ENCODE data around the gene WWTR1.

Gene WWTR1

DNA sequence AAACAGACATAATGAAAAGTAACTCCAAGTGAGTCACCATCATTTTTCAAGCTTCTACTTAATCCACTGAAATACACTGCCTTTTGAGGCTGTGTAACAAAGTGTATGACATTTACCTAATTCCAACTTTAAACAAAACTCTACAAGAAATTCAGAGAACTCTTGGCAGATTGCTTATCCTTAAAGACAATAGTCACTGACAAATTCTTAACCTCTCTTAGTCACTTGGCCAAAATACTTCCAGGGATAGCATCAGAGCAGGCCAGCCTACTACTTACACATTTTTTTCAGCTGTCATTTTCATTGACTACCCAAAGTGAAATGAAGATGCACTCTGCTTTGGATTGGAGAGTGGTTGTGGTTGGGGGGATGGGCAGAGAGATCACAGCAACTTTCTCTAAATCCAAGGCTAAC lies 3.6 kb downstream of the WWTR1 start:
- peak; percentile 89 for DNase-seq

DNA sequence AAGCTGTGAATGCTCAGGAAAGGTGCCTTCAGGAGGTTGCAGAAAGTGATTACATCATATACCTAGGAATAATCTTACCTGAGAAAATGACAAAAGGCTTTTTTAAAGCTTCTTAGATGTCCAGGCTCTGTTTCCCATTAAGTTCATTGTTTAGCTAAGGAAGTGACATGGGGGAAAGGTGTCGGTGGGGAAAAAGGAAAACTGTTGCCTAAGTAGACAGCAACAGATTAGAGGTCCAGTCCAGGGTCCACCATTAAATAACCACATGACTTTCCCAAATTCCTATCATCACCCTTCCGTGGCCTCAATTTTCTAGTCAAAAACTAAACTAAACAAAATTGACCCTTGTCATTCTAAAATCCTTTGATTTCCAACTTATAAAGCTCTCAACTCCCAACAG lies 4.3 kb downstream of the WWTR1 start:
- no peak for DNase-seq

DNA sequence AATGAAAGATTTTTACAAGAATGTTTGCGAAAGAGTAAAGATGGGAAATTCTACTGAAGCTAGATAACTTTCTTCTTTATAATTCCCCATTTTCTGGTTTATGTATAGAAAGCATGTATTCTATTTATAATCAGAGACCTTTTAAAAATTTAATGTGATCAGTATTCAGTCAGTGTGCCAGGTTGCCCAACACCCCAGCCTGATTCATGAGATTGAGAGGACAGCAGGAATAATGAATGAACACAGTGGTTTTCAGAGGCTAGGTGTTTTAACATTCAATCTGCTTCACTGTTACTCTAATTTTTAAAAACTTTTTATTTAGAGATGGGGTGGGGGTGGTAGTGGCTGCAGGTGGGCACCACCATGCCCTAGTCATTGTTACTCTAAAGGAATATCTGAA lies 4.7 kb downstream of the WWTR1 start:
- no peak for DNase-seq

DNA sequence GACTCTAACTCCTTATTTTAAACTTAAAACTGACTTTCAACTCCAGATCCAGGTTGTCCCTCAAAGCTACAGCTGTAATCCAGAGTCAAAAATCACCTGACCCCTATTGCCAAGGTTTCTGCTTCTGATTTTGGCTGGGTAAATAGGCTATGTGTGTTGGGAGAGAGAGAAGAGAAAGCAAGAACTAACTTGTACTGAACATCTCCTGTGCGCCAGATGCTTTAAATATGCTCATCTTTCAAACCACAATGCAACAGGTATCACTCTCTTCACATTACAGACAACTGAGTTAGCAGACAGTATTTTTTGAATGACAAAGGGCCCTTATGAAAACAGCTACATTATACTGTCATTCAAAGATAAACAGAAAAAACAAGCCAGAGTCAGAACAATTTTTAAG lies 7.0 kb downstream of the WWTR1 start:
- DNase-seq: no peak

DNA sequence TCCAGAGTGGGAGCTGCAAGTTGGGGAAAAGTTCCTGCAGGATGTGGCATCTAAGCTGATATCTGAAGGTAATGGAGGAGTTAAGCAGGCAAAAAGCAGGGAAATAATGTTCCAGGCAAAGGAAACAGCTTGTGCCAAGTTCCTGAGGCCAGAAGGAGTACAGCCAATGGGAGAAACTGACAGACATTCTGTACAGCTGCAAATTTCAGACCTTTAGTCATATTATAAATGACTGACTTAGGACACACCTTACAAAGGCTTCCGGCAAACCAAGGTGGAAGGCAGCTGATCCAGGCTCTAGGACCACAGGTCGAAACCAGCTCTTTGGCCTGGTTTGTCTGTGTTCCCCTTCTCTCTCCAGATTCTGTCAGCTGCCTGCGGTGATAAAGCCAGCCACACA lies 9.3 kb downstream of the WWTR1 start:
- DNase-seq: no peak

DNA sequence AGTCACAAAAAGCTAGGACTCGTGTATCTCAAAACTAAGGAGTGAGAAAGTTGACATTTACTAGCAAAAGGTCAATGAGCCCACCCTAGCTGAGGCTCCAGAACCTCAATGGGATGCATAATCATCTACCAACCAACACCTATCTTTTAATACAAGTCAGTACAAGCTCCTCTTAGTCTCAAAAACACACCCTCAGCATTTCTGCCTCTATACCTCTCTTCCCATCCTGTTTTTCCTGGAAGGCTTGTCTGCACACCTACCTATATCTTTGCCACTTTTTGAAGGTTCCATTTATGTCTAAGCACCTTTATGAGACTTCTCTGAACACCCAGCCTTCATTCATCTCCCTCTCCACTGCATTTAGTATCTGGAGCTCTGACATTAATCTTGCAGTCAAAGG lies 10.0 kb downstream of the WWTR1 start:
- DNase-seq: no peak

DNA sequence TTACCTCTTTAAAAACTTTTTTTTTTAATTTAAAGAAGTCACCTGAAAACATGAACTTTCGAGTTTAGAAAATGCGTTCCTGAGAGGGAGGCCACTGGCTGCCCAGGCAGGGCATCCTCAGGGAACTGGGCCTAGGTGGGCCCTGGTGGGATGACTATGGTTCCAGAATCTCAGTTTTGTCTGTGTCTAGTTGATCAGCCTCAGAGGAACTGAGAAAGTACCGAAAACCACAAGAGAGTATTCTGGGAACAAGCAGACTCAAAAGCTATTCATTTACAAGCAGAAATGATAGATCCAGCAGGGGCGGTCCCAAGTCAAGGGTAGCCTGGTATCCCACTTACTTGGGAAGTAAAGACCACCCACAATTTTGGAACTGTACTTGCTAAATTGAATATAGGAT lies 10.5 kb downstream of the WWTR1 start:
- no peak for DNase-seq

DNA sequence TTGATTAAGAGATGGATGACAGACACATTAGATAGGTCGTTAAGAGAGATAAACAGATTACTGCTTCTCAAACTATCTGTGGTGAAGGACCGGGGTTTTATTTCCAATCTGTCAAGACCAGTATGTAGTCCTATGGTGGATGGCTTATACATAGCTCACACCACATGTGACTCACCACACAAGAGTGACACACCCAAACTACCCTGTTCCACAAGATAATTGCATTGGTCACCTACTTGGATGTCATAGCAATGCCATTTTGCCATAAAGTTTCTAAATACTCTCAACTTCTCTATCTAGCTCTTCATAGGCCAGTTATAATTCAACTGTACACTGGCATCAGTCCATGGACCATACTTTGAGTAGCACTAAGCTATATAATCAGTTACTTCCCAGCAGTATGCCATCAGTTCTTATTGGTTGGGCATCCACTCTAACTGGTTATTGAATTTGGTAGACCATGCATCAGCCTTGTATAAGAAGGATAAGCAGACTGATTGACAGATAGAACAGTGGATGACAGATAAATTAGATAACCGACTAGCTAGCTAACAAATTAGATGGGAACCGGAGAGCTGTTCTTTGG lies 11.6 kb downstream of the WWTR1 start:
- DNase-seq: peak; percentile 70

DNA sequence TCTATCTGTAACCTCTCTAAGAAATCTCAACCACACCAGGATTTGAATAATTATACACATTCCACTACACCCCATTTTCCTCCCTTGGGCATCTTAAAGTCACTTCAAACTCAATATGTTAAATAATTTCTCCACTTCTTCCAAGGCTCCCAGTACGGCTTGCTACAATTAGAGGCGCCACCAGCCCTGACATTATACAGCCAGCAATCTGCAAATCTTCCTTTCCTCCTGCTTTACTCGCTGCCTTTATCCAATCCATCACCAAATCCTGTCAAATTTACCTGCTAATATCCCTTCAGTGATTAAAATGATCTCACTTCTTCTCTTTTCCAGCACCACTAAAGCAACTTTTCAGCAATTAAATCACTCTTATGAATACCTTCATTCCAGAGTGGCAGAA lies 13.9 kb downstream of the WWTR1 start:
- DNase-seq: no peak

DNA sequence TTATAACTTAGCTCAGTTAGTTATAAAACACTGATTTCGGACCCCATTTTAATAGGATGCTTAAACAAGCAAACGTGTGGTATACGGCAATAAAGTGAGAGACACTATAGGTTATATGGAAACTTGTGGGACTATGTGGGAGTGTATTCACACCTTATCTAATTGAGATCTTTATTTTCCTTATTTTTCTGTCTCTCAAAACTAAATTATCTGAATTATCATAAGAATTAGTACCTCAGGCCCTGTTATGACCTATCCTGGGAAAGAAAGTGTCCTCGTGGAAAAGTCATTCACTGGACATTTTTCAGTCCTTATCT lies 14.4 kb downstream of the WWTR1 start:
- no peak for DNase-seq

DNA sequence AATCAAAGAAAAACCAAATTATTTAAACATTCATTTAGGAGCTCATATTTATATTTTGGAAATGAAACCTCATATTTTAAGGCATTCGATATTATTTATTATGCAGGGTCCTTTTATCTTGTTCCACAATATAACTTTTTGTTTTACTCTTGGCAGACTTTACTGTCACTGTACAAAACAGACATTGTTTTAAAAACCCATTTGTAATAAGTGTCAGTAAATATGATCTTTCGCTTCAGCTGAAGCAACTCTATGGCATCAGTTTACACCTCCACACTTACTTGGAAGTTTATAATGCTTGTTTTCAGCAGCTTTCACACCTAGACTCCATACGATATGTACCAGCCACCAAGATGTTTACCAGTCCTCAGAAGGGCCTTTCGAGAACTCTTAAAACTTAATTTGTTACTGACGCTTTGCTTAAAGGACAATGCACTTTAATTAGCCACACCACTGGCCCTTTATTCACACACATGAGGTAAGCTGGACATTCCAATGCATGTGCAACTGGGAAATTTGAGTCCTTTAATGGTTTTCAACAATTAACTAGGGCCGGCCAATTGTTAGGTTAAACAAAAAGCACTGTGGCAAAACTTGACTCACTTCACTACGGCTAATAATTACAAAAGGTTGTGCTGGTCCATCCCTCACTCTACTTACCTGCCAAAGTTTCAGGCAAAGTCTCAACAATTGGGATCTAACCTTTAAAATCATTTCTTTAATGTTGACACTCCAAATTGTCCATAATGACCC lies 16.7 kb downstream of the WWTR1 start:
- DNase-seq: no peak

DNA sequence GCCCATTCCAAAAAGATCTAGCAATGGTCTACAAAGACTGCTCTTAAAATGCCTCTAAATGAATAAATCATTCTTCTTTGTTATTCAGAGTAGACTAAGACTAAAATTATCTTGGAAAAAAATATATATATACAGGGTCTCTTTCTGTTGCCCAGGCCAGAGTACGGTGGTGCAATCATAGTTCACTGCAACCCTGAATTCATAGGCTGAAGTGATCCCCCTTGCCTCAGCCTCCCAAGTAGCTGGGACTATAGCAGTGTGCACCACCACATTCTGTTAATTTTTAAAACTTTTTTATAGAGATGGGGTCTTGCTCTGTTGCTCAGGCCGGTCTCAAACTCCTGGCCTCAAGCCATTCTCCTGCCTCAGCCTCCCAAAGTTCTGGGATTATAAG lies 18.7 kb downstream of the WWTR1 start:
- DNase-seq: no peak

DNA sequence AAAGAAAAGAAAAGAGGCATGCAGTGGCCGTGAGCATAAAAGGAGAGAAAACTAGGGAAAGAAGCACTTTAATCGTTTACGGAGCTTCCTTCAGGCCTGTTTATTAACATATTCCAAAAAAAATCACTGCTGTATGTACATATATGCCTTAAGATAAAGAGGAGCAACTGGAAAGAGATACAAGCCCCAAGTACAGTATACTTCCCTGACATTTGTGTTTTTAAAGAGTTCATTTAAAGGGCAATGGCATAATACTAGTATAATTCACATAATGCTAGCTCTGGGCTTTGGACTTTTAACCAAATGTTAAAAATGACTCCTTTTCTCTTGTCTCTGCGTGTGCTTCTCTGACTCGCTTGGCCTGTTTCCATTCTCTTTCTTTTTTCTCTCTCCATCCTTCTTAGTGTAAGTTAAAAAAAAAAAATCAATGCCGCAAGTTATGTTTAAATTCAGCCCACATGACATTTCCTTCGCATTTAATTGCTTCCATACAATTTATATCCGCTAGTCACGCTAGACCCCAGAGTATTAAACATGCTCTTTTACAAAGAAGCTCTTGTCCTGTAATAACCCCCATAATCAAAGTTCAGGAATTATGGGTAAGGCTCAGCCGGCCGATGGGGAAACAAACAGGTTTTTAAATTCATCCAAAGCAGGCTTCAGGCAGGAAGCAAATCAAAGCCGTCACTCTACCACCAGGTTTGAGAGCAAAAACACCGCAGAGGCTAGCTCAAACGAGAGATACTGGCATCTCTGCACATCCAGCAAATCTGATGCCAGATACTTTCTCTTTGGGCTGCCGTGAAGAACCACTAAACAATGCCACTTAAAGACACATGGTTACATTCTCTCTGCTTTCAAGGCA lies 19.4 kb downstream of the WWTR1 start:
- peak; percentile 94 for DNase-seq

DNA sequence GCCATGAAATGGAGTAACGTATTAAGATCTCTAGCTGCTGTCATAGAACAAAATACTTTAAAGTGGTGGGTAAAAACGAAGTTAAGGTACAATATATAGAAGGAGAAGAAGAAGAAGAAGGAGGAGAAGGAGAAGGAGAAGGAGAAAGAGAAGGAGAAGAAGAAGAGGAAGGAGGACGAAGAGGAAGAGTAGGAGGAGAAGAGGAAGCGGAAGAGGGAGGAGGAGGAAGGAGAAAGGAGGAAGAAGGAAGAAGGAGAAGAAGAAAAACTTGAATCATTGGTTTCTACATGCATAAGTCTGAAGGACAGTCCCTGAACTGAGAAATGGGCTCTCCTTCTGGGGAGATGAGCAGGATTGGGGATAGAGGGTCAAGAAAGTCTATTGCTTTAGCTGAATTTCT lies 22.4 kb downstream of the WWTR1 start:
- no peak for DNase-seq

DNA sequence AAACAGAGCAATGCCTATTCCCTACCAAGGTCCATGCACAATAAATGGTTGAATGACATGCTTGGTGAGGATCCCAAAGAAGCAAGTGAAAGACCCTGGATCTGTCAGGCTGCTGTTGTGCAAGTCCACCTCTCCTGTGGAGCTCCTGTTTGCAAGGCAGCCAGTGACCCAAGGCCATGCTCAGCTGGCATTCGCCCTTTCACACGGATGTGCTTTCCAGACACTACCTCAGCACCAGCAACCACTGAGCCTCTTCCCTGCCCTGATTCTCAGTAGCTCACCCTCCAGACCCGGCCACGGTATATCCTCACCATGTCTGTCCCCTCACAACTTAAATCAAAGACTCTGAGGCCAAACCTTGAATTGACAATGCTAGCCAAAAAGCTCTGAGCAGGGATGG lies 23.3 kb downstream of the WWTR1 start:
- DNase-seq: no peak

DNA sequence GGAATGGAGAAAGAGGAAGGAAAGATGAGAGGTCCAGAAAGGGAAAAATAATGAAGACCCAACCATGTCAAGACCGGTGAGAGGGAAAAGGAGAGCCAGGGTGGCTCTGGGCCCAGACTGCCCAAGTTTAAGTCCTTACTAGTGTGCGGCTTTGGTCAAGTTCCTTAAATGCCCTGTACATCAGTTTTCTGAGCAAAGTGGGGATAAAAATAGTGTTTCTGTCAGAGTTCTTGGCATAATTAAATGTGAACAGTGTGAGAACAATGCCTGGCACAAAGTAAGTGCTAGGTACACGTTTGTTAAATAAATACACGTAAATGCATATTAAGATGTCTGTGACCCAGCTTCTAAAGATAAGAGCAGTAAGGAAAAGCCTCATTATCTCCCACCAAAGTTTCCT lies 23.8 kb downstream of the WWTR1 start:
- DNase-seq: no peak

DNA sequence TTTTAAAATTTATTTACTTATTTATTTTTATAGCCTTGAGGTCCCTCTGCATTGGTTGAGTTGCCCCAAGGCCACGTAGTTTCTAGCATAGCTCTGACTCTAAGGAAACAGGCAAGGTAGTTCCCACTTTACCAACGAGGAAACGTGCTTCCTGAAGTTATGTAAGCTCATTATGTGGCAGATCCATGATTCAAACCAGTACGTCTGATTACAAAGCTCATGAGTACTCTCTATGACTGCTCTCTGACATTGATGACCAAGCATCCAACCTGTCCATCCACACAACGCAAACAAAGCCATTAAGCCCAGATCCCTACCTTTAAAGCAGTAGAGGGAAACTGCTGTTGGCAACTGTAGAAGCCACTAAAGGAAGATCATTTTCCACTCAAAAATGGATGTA lies 25.6 kb downstream of the WWTR1 start:
- no peak for DNase-seq

DNA sequence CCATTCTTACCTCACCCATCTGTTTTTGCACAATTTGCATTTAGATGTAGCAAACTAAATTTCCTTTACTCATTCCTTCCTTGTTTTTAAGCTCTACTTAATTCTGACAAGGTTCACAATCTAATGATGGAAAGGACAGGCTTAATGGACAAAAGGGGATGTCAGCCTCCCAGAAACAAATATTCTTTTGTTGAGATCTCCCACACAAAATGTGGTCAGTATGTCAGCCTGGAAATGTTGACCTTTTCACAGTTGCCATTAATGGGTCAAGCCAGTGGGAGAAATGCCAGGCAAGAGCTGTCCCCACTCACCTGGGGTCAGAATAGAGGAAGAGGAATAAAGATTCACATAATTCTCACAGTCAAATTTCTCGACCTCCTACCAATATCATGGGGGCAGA lies 27.0 kb downstream of the WWTR1 start:
- DNase-seq: no peak

DNA sequence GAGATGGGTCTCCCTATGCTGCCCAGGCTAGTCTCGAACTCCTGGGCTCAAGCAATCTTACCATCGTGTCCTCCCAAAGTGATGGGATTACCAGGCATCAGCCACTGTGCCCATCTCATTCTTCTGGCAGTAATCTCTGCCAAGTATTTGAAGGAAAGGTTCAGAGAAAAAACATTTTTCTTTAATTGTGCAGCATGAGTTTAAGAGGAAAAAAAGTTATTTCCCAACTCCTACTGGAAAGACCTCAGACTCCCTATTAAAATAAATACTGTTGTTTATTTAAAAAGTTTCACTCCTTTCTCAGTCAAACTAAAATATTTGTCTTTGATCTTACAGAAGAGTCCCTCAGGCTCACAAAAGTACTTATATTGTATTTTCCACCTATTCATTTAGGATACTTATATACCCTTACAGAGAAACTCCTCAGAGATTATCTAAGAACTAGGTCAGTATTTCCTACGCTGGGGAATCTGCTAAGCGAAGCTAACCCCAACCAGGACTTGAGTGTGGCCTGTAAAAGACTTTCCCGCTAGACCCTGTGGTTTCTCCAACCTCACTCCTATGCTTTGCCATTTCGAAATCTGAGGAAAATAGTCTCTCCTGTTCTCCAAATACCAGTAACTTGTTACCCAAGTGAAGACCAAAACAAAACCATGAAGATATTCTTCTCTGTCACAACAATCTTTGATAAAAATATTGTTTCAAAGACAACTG lies 28.7 kb downstream of the WWTR1 start:
- DNase-seq: peak; percentile 30

DNA sequence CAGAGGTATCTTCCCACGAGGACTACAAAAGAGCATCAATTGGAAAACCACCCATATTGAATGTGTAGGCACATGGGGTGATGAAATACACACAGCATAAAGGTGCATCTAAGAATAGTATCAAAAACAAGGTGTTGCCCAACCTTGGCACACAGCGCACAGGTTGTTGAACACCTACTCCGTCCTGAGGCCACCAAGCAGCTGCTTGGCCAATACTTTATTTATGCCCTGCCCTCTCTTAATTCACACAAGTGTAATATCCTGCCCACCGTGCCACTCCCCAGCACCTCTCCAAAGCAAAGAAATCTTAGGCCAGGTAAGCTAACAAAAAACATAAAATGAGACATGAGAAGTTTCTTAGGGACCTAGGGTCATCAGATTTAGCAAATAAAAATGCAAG lies 31.2 kb downstream of the WWTR1 start:
- no peak for DNase-seq

DNA sequence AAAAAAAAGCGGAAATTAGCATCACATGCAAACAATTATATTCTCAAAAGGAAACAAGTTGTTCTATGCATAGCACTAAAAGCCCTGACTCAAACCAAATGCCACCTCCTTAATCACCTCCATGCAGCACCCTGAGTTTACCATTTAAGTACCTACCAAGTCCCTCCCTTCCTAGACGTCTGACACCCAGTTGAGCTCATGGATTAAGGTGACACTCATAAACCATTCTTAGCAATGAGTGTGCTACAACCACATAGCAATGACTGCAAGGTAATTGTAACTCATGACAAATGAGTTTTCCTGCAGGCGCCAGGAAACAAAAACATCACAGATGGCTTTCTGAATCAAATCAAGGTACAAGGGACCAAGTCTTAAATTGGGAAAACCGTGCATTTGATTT lies 32.0 kb downstream of the WWTR1 start:
- peak; percentile 66 for DNase-seq

DNA sequence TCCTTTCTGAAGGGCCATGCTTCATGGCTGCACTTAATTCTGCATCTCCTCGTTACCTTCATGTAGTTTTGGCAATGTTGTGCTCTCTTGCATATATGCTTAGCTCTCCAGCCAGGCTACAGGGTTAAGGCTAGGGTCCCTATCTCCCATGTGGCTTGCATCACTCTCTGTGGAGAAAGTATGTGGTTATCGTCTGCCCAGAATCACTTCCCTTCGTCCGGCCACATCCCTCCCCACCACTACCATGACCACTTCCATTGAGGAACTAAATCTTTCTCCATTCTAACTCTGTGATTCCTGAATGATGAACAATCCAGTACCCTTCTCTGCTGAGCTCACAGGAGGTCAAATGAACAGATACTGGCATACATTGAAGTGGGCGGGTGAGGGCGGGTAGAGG lies 34.0 kb downstream of the WWTR1 start:
- no peak for DNase-seq

DNA sequence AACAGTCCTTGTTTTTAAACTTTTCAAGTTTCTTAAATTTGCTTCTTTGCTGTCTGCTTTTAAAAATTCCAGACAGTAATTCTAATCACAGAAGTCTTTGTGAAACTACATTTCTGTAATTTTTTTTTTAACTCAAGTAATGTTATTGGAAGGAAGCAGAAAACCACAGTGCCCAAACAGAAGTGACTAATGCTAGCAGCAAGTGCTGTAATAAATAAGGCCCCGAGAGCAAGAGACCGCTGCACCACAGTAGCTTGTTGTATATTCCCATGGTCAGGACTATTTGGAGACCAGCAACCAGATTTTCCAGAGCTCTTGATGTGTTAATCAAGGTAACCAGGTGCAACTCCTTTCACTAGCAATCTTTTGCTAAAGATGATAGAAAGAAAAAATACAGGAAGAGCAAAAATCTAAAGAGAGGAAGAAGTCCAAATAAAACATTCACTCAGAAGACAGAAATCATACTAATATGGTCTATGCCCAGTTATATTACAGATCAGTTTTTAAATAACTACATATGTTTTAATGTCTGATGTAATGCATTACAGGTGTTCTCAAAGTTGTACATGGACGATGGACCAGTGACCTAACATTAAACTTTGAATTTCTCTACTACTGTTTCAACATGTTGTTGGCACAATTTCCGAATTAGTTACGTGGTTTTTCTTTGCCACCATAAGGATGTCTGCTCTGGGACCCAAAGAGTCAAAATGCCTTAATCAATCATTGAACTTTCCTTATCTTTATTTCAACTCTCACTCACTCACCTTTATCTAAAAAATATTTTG lies 36.4 kb downstream of the WWTR1 start:
- peak; percentile 91 for DNase-seq

Measured in fibroblast of skin of right biceps (primary cell).